ENCODE results near the gene ZP3. TPM values are rescaled to one million over a fixed set of nuclear protein-coding genes. Genes with fewer than 3 reads are reported as not detected.
"Not testable (repeated sequence)": the region's sequence is repeated elsewhere in the genome, so short reads cannot be mapped to it uniquely, and the experiment has no call there.

The ZP3 gene
- total and polyA plus RNA-seq, 5 donors, result 0.50 to 2.5 (median 1.6) TPM; not detected in 1

DNA sequence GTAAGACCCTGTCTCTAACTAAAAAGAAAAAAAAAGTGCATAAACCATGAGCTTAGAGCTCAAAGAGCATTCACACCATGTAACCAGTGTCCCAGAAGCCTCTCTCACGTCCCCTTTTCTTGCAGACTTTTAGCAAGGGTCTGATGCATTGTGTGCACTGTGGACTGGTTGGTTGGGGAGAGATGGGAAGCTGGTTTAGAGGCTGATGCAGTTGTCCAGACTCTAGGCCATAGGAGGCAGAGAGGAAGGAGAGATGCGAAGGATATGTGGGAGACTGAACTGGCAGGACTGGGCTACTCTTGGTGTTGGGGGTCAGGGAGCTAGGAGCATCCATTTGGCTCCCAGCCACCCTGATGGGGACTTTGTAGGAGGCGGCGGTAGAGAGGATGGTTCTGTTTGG lies 17.0 kb upstream of the ZP3 start:
- no peaks in the 10 kb centered on the region for H3K9me3 ChIP-seq (ENCODE audit: control insufficient read depth, low read length)
- no peak for ATAC-seq
- intact Hi-C loops (cut with DNase I), result no loop called here
- 81% methylated on average over 4 of the region's 4 CpGs for WGBS
- H3K27ac ChIP-seq (ENCODE audit: low read length), result no peak overlapping the region
- DNase-seq, result no peak
- no peaks in the 10 kb centered on the region for H3K27me3 ChIP-seq (ENCODE audit: control insufficient read depth, insufficient read depth)
- H3K4me3 ChIP-seq (ENCODE audit: low read length), result no peak overlapping the region
- H3K4me1 ChIP-seq (ENCODE audit: control insufficient read depth, insufficient read depth, low read length), result no peaks in the 10 kb centered on the region

GRCh38 chr7:76408121-76408560 lies 16.6 kb upstream of the ZP3 start:
- Histone ChIP-seq H3K27me3 (ENCODE audit: control insufficient read depth, insufficient read depth) (no peaks in the 10 kb centered on the region), H3K27ac (ENCODE audit: low read length) (no peak overlapping the region), H3K4me1 (ENCODE audit: control insufficient read depth, insufficient read depth, low read length) (no peaks in the 10 kb centered on the region), H3K9me3 (ENCODE audit: control insufficient read depth, low read length) (no peaks in the 10 kb centered on the region), H3K4me3 (ENCODE audit: low read length) (no peak overlapping the region)
- no peak for DNase-seq
- ATAC-seq, result peak in 1 of 2 donors; percentile 17
- intact Hi-C loops (cut with DNase I), result no loop called here

GRCh38 chr7:76409537-76409936 lies 15.2 kb upstream of the ZP3 start, which contains the start of gene SSC4D:
Gene SSC4D (minus strand): TSS chr7:76409697. CDS start chr7:76404439, 5,258 bp downstream.
- 57% methylated on average over 6 of the region's 6 CpGs for WGBS

GRCh38 chr7:76411626-76412025 lies 13.1 kb upstream of the ZP3 start:
- H3K4me3 ChIP-seq (ENCODE audit: low read length), result no peak overlapping the region
- H3K4me1 ChIP-seq (ENCODE audit: control insufficient read depth, insufficient read depth, low read length), result no peaks in the 10 kb centered on the region
- H3K27me3 ChIP-seq (ENCODE audit: control insufficient read depth, insufficient read depth), result no peaks in the 10 kb centered on the region
- WGBS, result 64% methylated on average over 1 of the region's 1 CpG
- intact Hi-C loops (cut with DNase I), result no loop called here
- H3K27ac ChIP-seq (ENCODE audit: low read length), result no peak overlapping the region
- DNase-seq, result no peak
- no peaks in the 10 kb centered on the region for H3K9me3 ChIP-seq (ENCODE audit: control insufficient read depth, low read length)
- ATAC-seq, result no peak

More at GRCh38 chr7:76409537-76409936, 15.2 kb upstream of the ZP3 start, which contains the start of gene SSC4D:
- Histone ChIP-seq H3K27ac (ENCODE audit: low read length) (no peak within 1 kb of the TSS), H3K4me1 (ENCODE audit: control insufficient read depth, insufficient read depth, low read length) (no peaks in the 10 kb centered on the region), H3K4me3 (ENCODE audit: low read length) (no peak within 1 kb of the TSS), H3K9me3 (ENCODE audit: control insufficient read depth, low read length) (no peaks in the 10 kb centered on the region), H3K27me3 (ENCODE audit: control insufficient read depth, insufficient read depth) (no peaks in the 10 kb centered on the region)
- ATAC-seq (peak in 1 of 2 donors; percentile 13), DNase-seq (no peak)
- intact Hi-C loops (cut with DNase I), result no loop called here

- no peak for DNase-seq
- H3K27ac ChIP-seq (ENCODE audit: low read length), result no peak overlapping the region
- H3K9me3 ChIP-seq (ENCODE audit: control insufficient read depth, low read length), result no peaks in the 10 kb centered on the region
- no peak for ATAC-seq
- no peaks in the 10 kb centered on the region for H3K4me1 ChIP-seq (ENCODE audit: control insufficient read depth, insufficient read depth, low read length)
- no peaks in the 10 kb centered on the region for H3K27me3 ChIP-seq (ENCODE audit: control insufficient read depth, insufficient read depth)
- intact Hi-C loops (cut with DNase I), result no loop called here
- H3K4me3 ChIP-seq (ENCODE audit: low read length), result no peak overlapping the region
- 78% methylated on average over 5 of the region's 5 CpGs for WGBS
Measured at GRCh38 chr7:76412249-76412648, 12.5 kb upstream of the ZP3 start.

DNA sequence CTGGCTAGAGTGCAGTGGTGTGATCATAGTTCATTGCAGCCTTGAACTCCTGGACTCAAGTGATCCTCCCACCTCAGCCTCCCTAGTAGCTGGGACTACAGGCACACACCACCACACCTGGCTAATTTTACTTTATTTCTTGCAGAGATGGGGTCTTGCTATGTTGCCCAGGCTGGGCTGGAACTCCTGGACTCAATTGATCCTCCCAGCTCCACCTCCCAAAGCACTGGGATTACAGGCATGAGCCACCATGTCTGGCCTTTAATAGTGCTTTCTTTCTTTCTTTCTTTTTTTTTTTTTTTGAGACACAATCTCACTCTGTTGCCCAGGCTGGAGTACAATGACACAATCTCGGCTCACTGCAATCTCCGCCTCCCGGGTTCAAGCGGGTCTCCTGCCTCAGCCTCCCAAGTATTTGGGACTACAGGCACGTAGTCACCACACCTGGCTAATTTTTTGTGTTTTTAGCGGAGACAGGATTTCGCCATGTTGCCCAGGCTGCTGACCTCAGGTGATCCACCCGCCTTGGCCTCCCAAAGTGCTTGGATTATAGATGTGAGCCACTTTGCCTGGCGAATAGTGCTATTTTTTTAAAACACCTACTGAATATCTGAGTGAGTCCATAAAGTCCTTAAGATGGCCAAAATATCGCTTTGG lies 7.0 kb upstream of the ZP3 start:
- intact Hi-C loops (cut with DNase I); DNase-seq; H3K4me3 ChIP-seq (ENCODE audit: low read length); H3K9me3 ChIP-seq (ENCODE audit: control insufficient read depth, low read length); ATAC-seq; H3K27ac ChIP-seq (ENCODE audit: low read length); H3K27me3 ChIP-seq (ENCODE audit: control insufficient read depth, insufficient read depth); H3K4me1 ChIP-seq (ENCODE audit: control insufficient read depth, insufficient read depth, low read length): not testable (repeated sequence)
- 95% methylated on average over 10 of the region's 10 CpGs for WGBS

GRCh38 chr7:76421097-76421496 lies 3.7 kb upstream of the ZP3 start:
- DNase-seq; ATAC-seq; H3K4me1 ChIP-seq (ENCODE audit: control insufficient read depth, insufficient read depth, low read length); H3K4me3 ChIP-seq (ENCODE audit: low read length); intact Hi-C loops (cut with DNase I); H3K27ac ChIP-seq (ENCODE audit: low read length); H3K27me3 ChIP-seq (ENCODE audit: control insufficient read depth, insufficient read depth); H3K9me3 ChIP-seq (ENCODE audit: control insufficient read depth, low read length): not testable (repeated sequence)
- 80% methylated on average over 6 of the region's 6 CpGs for WGBS

- no peak for DNase-seq
- intact Hi-C loops (cut with DNase I), result no loop called here
- WGBS, result 59% methylated on average over 15 of the region's 15 CpGs
- peak; percentile 22 to 25 for ATAC-seq
- Histone ChIP-seq H3K27ac (ENCODE audit: low read length) (no peak overlapping the region), H3K4me3 (ENCODE audit: low read length) (no peak overlapping the region), H3K4me1 (ENCODE audit: control insufficient read depth, insufficient read depth, low read length) (no peaks in the 10 kb centered on the region), H3K27me3 (ENCODE audit: control insufficient read depth, insufficient read depth) (no peaks in the 10 kb centered on the region), H3K9me3 (ENCODE audit: control insufficient read depth, low read length) (no peaks in the 10 kb centered on the region)
Measured at GRCh38 chr7:76423666-76424412, 911 bp upstream of the ZP3 start.

- H3K4me1 ChIP-seq (ENCODE audit: control insufficient read depth, insufficient read depth, low read length), result no peaks in the 10 kb centered on the region
- intact Hi-C loops (cut with DNase I), result no loop called here
- DNase-seq, result no peak
- no peaks in the 10 kb centered on the region for H3K9me3 ChIP-seq (ENCODE audit: control insufficient read depth, low read length)
- no peak overlapping the region for H3K27ac ChIP-seq (ENCODE audit: low read length)
- H3K27me3 ChIP-seq (ENCODE audit: control insufficient read depth, insufficient read depth), result no peaks in the 10 kb centered on the region
- WGBS, result 92% methylated on average over 9 of the region's 9 CpGs
- no peak for ATAC-seq
- H3K4me3 ChIP-seq (ENCODE audit: low read length), result no peak overlapping the region
Measured at GRCh38 chr7:76425156-76425555, 406 bp downstream of the ZP3 start.

- intact Hi-C loops (cut with DNase I), result not testable (repeated sequence)
Measured at GRCh38 chr7:76425558-76425957, 808 bp downstream of the ZP3 start.

DNA sequence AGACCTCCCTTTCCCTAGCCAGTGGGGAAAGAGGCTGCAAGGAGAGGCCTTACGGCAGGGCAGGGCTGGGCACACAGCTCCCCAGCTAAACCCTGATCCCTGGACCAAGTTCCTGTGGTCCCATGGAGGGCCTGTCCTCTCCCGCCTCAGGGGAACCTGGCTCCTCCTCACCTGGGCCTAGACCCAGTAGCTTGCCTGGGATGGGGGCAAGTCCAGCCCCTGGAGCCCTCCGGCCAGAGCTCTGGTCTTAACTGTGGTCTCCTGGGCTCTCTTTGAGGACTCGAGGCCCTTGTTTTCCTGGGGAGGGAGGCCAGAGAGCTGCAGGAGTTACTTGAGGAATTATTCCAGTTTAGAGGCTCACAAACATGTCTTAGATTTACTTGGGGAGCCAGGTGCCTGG lies 1.5 kb downstream of the ZP3 start:
- Histone ChIP-seq H3K9me3 (ENCODE audit: control insufficient read depth, low read length) (no peaks in the 10 kb centered on the region), H3K4me1 (ENCODE audit: control insufficient read depth, insufficient read depth, low read length) (no peaks in the 10 kb centered on the region), H3K27me3 (ENCODE audit: control insufficient read depth, insufficient read depth) (no peaks in the 10 kb centered on the region), H3K27ac (ENCODE audit: low read length) (no peak overlapping the region), H3K4me3 (ENCODE audit: low read length) (no peak overlapping the region)
- ATAC-seq (no peak), DNase-seq (no peak)
- 91% methylated on average over 4 of the region's 4 CpGs for WGBS
- intact Hi-C loops (cut with DNase I), result no loop called here

More at GRCh38 chr7:76425558-76425957, 808 bp downstream of the ZP3 start:
- H3K27ac ChIP-seq (ENCODE audit: low read length); H3K27me3 ChIP-seq (ENCODE audit: control insufficient read depth, insufficient read depth); H3K9me3 ChIP-seq (ENCODE audit: control insufficient read depth, low read length); ATAC-seq; DNase-seq; H3K4me1 ChIP-seq (ENCODE audit: control insufficient read depth, insufficient read depth, low read length); H3K4me3 ChIP-seq (ENCODE audit: low read length): not testable (repeated sequence)
- WGBS, result 90% methylated on average over 4 of the region's 4 CpGs

Measured in right cardiac atrium (tissue), 5 donors.